Ishikawa (cell line): ENCODE measurements around the gene PARD3.

Experiments
- CEBPB ChIP-seq: IDR thresholded peaks from 2 replicates; pipeline ENCODE4 v1.6.1; 2012
- CREB1 ChIP-seq: IDR thresholded peaks from 2 replicates; pipeline ENCODE4 v1.6.1; 2012; ENCODE audit warnings: low read depth
- EGR1 ChIP-seq: IDR thresholded peaks from 2 replicates; pipeline ENCODE4 v1.6.1; 2012
- EP300 ChIP-seq: IDR thresholded peaks from 2 replicates; pipeline ENCODE4 v1.6.1; 2012; ENCODE audit warnings: borderline replicate concordance
- FOXM1 ChIP-seq: IDR thresholded peaks from 2 replicates; pipeline ENCODE4 v1.6.1; 2012; ENCODE audit warnings: low read depth, borderline replicate concordance
- MAX ChIP-seq: IDR thresholded peaks from 2 replicates; pipeline ENCODE4 v1.6.1; 2012
- NFIC ChIP-seq: IDR thresholded peaks from 2 replicates; pipeline ENCODE4 v1.6.1; 2012
- RAD21 ChIP-seq: IDR thresholded peaks from 2 replicates; pipeline ENCODE4 v1.6.1; 2012; ENCODE audit warnings: low read depth
- TAF1 ChIP-seq: IDR thresholded peaks from 2 replicates; pipeline ENCODE4 v1.6.1; 2012; ENCODE audit warnings: low read depth, mild to moderate bottlenecking
- TCF12 ChIP-seq: IDR thresholded peaks from 2 replicates; pipeline ENCODE4 v1.6.1; 2012; ENCODE audit warnings: low read depth
- TEAD4 ChIP-seq: IDR thresholded peaks from 2 replicates; pipeline ENCODE4 v1.6.1; 2012
- YY1 ChIP-seq: IDR thresholded peaks from 2 replicates; pipeline ENCODE4 v1.6.1; 2012; ENCODE audit warnings: low read depth
- ZBTB7A ChIP-seq: IDR thresholded peaks from 2 replicates; pipeline ENCODE4 v1.6.1; 2012; ENCODE audit warnings: low read depth
- TF ChIP-seq, protein P1 (sequence below): IDR thresholded peaks from 2 replicates; pipeline ENCODE4 v1.6.1; 2012
- TF ChIP-seq, protein P2 (sequence below): IDR thresholded peaks from 2 replicates; pipeline ENCODE4 v1.6.1; 2012; ENCODE audit warnings: low read depth, mild to moderate bottlenecking

The PARD3 gene

DNA sequence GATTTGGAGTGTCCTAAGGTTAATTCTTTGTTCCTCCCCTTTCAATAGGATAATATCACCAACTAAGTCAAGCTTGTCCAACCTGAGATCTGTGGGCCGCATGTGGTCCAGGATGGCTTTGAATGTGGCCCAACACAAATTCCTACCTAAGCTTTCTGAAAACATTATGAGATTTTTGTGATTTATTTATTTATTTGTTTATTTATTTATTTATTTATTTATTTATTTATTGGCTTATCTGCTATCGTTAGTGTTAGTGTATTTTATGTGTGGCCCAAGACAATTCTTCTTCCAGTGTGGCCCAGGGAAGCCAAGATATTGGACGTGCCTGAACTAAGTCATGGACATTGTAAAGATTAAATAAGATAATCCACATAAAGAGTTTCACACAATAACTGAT, 446.0 kb downstream of the PARD3 start:
- TF ChIP-seq CEBPB = no peak
- TF ChIP-seq TEAD4 = no peak
- no peak for TF ChIP-seq CREB1
- no peak for TF ChIP-seq NFIC
- no peak for TF ChIP-seq FOXM1
- no peak for TF ChIP-seq EGR1
- no peak for TF ChIP-seq TAF1
- no peak for TF ChIP-seq EP300
- TF ChIP-seq, protein P1, sequence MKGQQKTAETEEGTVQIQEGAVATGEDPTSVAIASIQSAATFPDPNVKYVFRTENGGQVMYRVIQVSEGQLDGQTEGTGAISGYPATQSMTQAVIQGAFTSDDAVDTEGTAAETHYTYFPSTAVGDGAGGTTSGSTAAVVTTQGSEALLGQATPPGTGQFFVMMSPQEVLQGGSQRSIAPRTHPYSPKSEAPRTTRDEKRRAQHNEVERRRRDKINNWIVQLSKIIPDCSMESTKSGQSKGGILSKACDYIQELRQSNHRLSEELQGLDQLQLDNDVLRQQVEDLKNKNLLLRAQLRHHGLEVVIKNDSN = no peak
- TF ChIP-seq, protein P2, sequence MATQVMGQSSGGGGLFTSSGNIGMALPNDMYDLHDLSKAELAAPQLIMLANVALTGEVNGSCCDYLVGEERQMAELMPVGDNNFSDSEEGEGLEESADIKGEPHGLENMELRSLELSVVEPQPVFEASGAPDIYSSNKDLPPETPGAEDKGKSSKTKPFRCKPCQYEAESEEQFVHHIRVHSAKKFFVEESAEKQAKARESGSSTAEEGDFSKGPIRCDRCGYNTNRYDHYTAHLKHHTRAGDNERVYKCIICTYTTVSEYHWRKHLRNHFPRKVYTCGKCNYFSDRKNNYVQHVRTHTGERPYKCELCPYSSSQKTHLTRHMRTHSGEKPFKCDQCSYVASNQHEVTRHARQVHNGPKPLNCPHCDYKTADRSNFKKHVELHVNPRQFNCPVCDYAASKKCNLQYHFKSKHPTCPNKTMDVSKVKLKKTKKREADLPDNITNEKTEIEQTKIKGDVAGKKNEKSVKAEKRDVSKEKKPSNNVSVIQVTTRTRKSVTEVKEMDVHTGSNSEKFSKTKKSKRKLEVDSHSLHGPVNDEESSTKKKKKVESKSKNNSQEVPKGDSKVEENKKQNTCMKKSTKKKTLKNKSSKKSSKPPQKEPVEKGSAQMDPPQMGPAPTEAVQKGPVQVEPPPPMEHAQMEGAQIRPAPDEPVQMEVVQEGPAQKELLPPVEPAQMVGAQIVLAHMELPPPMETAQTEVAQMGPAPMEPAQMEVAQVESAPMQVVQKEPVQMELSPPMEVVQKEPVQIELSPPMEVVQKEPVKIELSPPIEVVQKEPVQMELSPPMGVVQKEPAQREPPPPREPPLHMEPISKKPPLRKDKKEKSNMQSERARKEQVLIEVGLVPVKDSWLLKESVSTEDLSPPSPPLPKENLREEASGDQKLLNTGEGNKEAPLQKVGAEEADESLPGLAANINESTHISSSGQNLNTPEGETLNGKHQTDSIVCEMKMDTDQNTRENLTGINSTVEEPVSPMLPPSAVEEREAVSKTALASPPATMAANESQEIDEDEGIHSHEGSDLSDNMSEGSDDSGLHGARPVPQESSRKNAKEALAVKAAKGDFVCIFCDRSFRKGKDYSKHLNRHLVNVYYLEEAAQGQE = no peak
- TF ChIP-seq TCF12 = no peak
- TF ChIP-seq YY1 = no peak

- TF ChIP-seq, protein P1 = no peak
- no peak for TF ChIP-seq EGR1
- no peak for TF ChIP-seq TEAD4
- TF ChIP-seq EP300 = no peak
Observed at GRCh38 chr10:34364253-34365037, 450.7 kb downstream of the PARD3 start.

DNA sequence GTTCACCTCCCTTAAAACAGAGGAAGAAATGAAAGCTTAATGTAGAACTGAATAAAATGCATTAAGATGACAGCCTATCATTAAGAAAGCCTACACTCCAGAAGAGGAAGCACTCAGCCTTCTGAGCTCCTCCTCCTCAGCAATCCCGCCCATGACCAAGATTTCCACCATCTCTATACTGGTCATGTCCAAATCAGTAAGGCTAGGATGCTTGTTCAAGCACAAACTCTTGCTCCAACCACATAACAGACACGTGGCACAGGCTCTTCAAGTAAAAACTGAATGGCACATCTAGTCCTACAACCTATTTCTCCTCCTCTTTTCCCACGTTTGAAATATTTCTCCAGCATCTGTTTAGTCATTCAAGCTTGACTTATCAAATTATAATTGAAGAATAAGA, 454.1 kb downstream of the PARD3 start:
- no peak for TF ChIP-seq YY1
- TF ChIP-seq FOXM1 = no peak
- TF ChIP-seq TAF1 = no peak
- no peak for TF ChIP-seq RAD21
- no peak for TF ChIP-seq CREB1
- TF ChIP-seq NFIC = no peak
- no peak for TF ChIP-seq MAX
- TF ChIP-seq TEAD4 = no peak
- no peak for TF ChIP-seq CEBPB
- TF ChIP-seq TCF12 = no peak
- TF ChIP-seq ZBTB7A = no peak
- TF ChIP-seq, protein P1 = no peak
- TF ChIP-seq, protein P2 = no peak
- TF ChIP-seq EP300 = no peak
- TF ChIP-seq EGR1 = no peak

GRCh38 chr10:34359435-34359813, 455.7 kb downstream of the PARD3 start:
- TF ChIP-seq, protein P1 = no peak
- no peak for TF ChIP-seq ZBTB7A
- TF ChIP-seq EP300 = no peak
- no peak for TF ChIP-seq YY1
- TF ChIP-seq MAX = no peak
- no peak for TF ChIP-seq FOXM1

DNA sequence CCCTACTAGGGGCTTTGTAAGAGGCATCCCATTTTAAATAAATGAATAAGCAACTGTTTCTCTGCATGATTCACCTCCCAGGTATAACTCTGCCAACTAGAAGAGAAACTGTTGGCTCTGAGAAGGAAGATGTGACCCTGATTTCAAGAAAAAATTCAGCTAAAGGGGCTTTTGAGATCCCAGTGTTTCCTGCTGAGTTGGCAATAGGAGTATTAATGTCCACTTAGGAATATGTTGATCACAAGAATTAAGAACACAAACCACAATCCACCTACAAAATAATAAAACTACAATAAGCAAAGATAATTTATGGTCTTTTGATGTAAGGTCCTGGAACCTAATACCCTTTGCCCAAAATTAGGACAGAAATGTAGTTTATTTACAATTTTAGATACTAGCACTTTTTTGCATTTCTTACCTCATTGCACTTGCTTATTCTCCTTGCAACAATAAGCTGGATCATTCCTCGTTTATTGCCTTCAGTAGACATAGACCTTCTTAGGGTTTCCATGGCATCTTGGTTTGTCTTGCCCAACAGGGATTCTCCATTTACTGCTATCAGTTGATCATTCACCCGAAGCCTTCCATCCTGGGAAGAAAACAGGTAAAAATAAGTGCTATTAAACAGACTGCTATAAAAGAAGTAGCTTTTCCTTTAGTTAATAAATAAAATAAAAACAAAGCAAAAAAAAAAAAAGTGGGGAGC, 456.2 kb downstream of the PARD3 start:
- no peak for TF ChIP-seq MAX
- TF ChIP-seq ZBTB7A = no peak
- no peak for TF ChIP-seq RAD21
- TF ChIP-seq FOXM1 = no peak
